NCI-H524 (cell line): ENCODE data around the gene SART3.
"Not testable (repeated sequence)": the region's sequence is repeated elsewhere in the genome, so short reads cannot be mapped to it uniquely, and the experiment has no call there.

ENCODE experiments used
- DNase-seq, 2 experiments: peaks; one replicate each; lab custom pipeline; 2025; lab: John Stamatoyannopoulos, UW

SART3 gene

GRCh38 chr12:108581311-108582227, 20.6 kb upstream of the SART3 start:
- DNase-seq, result no peak

GRCh38 chr12:108580531-108580930, 19.6 kb upstream of the SART3 start:
- DNase-seq, result no peak

- no peak for DNase-seq
Measured at GRCh38 chr12:108578813-108579212, 17.8 kb upstream of the SART3 start.

- DNase-seq, result no peak
Measured at GRCh38 chr12:108578264-108578663, 17.3 kb upstream of the SART3 start.

- no peak for DNase-seq
Measured at GRCh38 chr12:108577458-108577857, 16.5 kb upstream of the SART3 start.

GRCh38 chr12:108576660-108577234, 15.8 kb upstream of the SART3 start:
- DNase-seq, result no peak

- DNase-seq, result no peak
Measured at GRCh38 chr12:108575199-108575912, 14.4 kb upstream of the SART3 start.

GRCh38 chr12:108574276-108574675, 13.3 kb upstream of the SART3 start:
- DNase-seq, result not testable (repeated sequence)

GRCh38 chr12:108573317-108573716, 12.3 kb upstream of the SART3 start:
- DNase-seq, result no peak

- DNase-seq, result no peak
Measured at GRCh38 chr12:108572166-108572790, 11.3 kb upstream of the SART3 start.

GRCh38 chr12:108571609-108572165, 10.7 kb upstream of the SART3 start:
- DNase-seq, result no peak

GRCh38 chr12:108570743-108571608, 10.0 kb upstream of the SART3 start:
- peak in 1 of 2 experiments; percentile 56 for DNase-seq

GRCh38 chr12:108568338-108569154, 7.6 kb upstream of the SART3 start:
- DNase-seq, result peak; percentile 55 to 77

- no peak for DNase-seq
Measured at GRCh38 chr12:108567406-108568337, 6.7 kb upstream of the SART3 start.

GRCh38 chr12:108566452-108566851, 5.5 kb upstream of the SART3 start:
- DNase-seq, result no peak

GRCh38 chr12:108565976-108566375, 5.0 kb upstream of the SART3 start:
- DNase-seq, result peak; percentile 71 to 91

- DNase-seq, result no peak
Measured at GRCh38 chr12:108565146-108565545, 4.2 kb upstream of the SART3 start.

- DNase-seq, result no peak
Measured at GRCh38 chr12:108564724-108565123, 3.8 kb upstream of the SART3 start.

GRCh38 chr12:108563804-108564151, 2.8 kb upstream of the SART3 start:
- no peak for DNase-seq
